ENCODE results near the gene MDM1. TPM values are rescaled to one million over a fixed set of nuclear protein-coding genes. Genes with fewer than 3 reads are reported as not detected.

MDM1 gene
- total and polyA plus RNA-seq, 7 donors: 4.2 to 113 (median 73.3) TPM

- Histone ChIP-seq H3K9me3 (no peaks in the 10 kb centered on the region), H3K27me3 (no peaks in the 10 kb centered on the region), H3K36me3 (no peaks in the 10 kb centered on the region), H3K4me3 (no peak overlapping the region), H3K4me1 (peaks cover 0 to 23% (median 13%) of the 10 kb centered on the region in 4 donors), H3K27ac (no peak overlapping the region)
- intact Hi-C loops (cut with DNase I): loop anchor here (5.0 kb wide), 2 partner anchors 310 to 390 kb away; partner anchors contain the start of gene SLC35E3
- TF ChIP-seq, protein P1, sequence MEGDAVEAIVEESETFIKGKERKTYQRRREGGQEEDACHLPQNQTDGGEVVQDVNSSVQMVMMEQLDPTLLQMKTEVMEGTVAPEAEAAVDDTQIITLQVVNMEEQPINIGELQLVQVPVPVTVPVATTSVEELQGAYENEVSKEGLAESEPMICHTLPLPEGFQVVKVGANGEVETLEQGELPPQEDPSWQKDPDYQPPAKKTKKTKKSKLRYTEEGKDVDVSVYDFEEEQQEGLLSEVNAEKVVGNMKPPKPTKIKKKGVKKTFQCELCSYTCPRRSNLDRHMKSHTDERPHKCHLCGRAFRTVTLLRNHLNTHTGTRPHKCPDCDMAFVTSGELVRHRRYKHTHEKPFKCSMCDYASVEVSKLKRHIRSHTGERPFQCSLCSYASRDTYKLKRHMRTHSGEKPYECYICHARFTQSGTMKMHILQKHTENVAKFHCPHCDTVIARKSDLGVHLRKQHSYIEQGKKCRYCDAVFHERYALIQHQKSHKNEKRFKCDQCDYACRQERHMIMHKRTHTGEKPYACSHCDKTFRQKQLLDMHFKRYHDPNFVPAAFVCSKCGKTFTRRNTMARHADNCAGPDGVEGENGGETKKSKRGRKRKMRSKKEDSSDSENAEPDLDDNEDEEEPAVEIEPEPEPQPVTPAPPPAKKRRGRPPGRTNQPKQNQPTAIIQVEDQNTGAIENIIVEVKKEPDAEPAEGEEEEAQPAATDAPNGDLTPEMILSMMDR (IDR thresholded peaks at IDR 0.05): no peak
- TF ChIP-seq POLR2AphosphoS5 (IDR thresholded peaks at IDR 0.05) (no peak), POLR2A (IDR thresholded peaks at IDR 0.05) (no peak), EP300 (IDR thresholded peaks at IDR 0.05) (no peak)
- WGBS, 2 donors: 35 to 71% methylated on average over 1 of the region's 1 CpG
- DNase-seq: no peak
These were observed 24.8 kb upstream of the MDM1 start for GRCh38 chr12:68356986-68357385.

DNA sequence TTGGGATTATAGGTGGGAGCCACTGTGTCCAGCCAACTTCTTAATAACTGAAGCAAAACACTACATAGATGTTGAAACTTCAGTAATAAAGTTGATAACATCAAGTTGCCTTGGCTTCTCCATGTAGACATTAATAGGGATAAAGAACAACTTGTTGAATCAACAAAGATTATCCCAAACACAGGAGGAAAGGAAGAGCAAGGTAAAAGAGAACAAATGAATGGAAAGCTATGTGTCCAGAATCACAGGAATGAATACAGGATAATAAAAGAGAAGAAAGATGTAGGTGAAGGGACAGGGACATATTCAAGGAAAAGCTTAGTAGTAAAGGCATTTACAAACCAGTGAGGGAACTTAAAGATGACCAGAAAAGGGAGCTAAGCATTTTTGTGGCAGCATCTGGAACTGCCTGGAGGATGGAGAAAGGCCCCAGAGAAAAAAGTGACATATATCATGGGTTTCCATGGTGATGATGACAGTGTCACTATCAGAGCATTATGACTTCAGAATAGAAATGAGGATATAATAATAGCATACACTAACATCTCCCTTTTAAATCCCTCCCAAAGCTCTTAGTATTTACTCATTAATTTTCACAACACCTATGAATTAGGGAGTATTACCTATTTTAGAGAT lies 24.0 kb upstream of the MDM1 start:
- Histone ChIP-seq H3K9me3 (no peaks in the 10 kb centered on the region), H3K27me3 (no peaks in the 10 kb centered on the region), H3K4me1 (peaks cover 0 to 23% (median 13%) of the 10 kb centered on the region in 4 donors), H3K36me3 (no peaks in the 10 kb centered on the region), H3K4me3 (no peak overlapping the region), H3K27ac (peak overlapping the region in 1 of 4 donors; percentile 45)
- intact Hi-C loops (cut with DNase I): loop anchor here (5.0 kb wide), 2 partner anchors 311 to 391 kb away; partner anchors contain the start of gene SLC35E3
- TF ChIP-seq EP300 (IDR thresholded peaks at IDR 0.05) (no peak), POLR2A (IDR thresholded peaks at IDR 0.05) (no peak), POLR2AphosphoS5 (IDR thresholded peaks at IDR 0.05) (no peak)
- TF ChIP-seq, protein P1 (IDR thresholded peaks at IDR 0.05): no peak
- no peak for DNase-seq

- peaks cover 0 to 27% (median 22%) of the 10 kb centered on the region in 4 donors for H3K4me1 ChIP-seq
- H3K9me3 ChIP-seq: no peaks in the 10 kb centered on the region
- H3K4me3 ChIP-seq: no peak overlapping the region
- intact Hi-C loops (cut with DNase I): loop anchor here (5.0 kb wide), 2 partner anchors 312 to 392 kb away; partner anchors contain the start of gene SLC35E3
- H3K36me3 ChIP-seq: no peaks in the 10 kb centered on the region
- H3K27me3 ChIP-seq: no peaks in the 10 kb centered on the region
- WGBS, 2 donors: 88% methylated on average over 4 of the region's 4 CpGs
- no peak for DNase-seq
- no peak for TF ChIP-seq POLR2AphosphoS5 (IDR thresholded peaks at IDR 0.05)
- TF ChIP-seq POLR2A (IDR thresholded peaks at IDR 0.05): no peak
- no peak for TF ChIP-seq EP300 (IDR thresholded peaks at IDR 0.05)
- TF ChIP-seq, protein P1 (IDR thresholded peaks at IDR 0.05): no peak
- peak overlapping the region; percentile 45 to 63 (median 50) for H3K27ac ChIP-seq
These were observed 22.9 kb upstream of the MDM1 start for GRCh38 chr12:68354977-68355541.

GRCh38 chr12:68352067-68352466 lies 19.9 kb upstream of the MDM1 start:
- Histone ChIP-seq H3K9me3 (no peaks in the 10 kb centered on the region), H3K4me1 (peaks cover 0 to 38% (median 24%) of the 10 kb centered on the region in 4 donors), H3K27me3 (no peaks in the 10 kb centered on the region), H3K27ac (no peak overlapping the region), H3K4me3 (no peak overlapping the region), H3K36me3 (no peaks in the 10 kb centered on the region)
- no peak for TF ChIP-seq POLR2AphosphoS5 (IDR thresholded peaks at IDR 0.05)
- no peak for TF ChIP-seq EP300 (IDR thresholded peaks at IDR 0.05)
- TF ChIP-seq, protein P1 (IDR thresholded peaks at IDR 0.05): no peak
- no peak for TF ChIP-seq POLR2A (IDR thresholded peaks at IDR 0.05)
- WGBS, 2 donors: 81 to 88% methylated on average over 2 of the region's 2 CpGs
- no peak for DNase-seq
- intact Hi-C loops (cut with DNase I): no loop called here
